Esophagus squamous epithelium (tissue), 5 donors: ENCODE results near the gene PDLIM5. TPM values are rescaled to one million over a fixed set of nuclear protein-coding genes. Genes with fewer than 3 reads are reported as not detected.
"Not testable (repeated sequence)": the region's sequence is repeated elsewhere in the genome, so short reads cannot be mapped to it uniquely, and the experiment has no call there.

Experiments
- DNase-seq: peaks from one replicate; lab custom pipeline; 2025; lab: John Stamatoyannopoulos, UW
- H3K27ac ChIP-seq, 4 donors: fragments of 200-600 bp; sonication (generic); one replicate each; pipeline ENCODE4 v1.5.1; 2016 to 2019; ENCODE audit warnings: mild to moderate bottlenecking in 1 of 4
- H3K27me3 ChIP-seq, 4 donors: fragments of 200-600 bp; sonication (generic); 1 replicate in 3 of 4; 2 replicates in 1 of 4; pipeline versions ENCODE4 v1.5.1 to v1.6.0; 2017 to 2021; ENCODE audit warnings: antibody characterized with exemption in 1 of 4
- H3K36me3 ChIP-seq, 3 donors: fragments of 200-600 bp; sonication (generic); one replicate each; pipeline ENCODE4 v1.5.1; 2016 to 2019
- H3K4me1 ChIP-seq, 3 donors: fragments of 200-600 bp; sonication (generic); one replicate each; pipeline ENCODE4 v1.5.1; 2017 to 2019
- H3K4me3 ChIP-seq, 4 donors: fragments of 200-600 bp; sonication (generic); 1 replicate in 3 of 4; 2 replicates in 1 of 4; pipeline ENCODE4 v1.5.1; 2016 to 2019; ENCODE audit warnings: mild to moderate bottlenecking in 2 of 4, moderate library complexity in 1 of 4
- H3K9me3 ChIP-seq, 3 donors: fragments of 200-600 bp; sonication (generic); one replicate each; pipeline ENCODE4 v1.5.1; 2016 to 2019
- CTCF ChIP-seq, 6 experiments: fragments of 450-650 bp in 4 of 6; fragments of 200-600 bp in 2 of 6; sonication (generic) in 2 of 6; IDR thresholded peaks; one replicate each; pipeline ENCODE4 v1.5.1; 2016 to 2019; ENCODE audit warnings: antibody characterized with exemption in 6 of 6, mild to moderate bottlenecking in 4 of 6, moderate library complexity in 4 of 6
- POLR2A ChIP-seq, 4 donors: fragments of 450-650 bp; IDR thresholded peaks; one replicate each; pipeline ENCODE4 v1.6.1; 2017; ENCODE audit warnings: antibody characterized with exemption in 4 of 4, mild to moderate bottlenecking in 4 of 4, moderate library complexity in 3 of 4
- WGBS, 2 donors: methylation state at CpG; one replicate each; pipeline ENCODE4 v1.1.5; 2018; 5-methylcytosine and 5-hydroxymethylcytosine counted together
- intact Hi-C: fragments of 100-400 bp; cut with DNase I; formaldehyde crosslinking; loops from one replicate; pipeline ENCODE4 v1.15.0; 2022
- total RNA-seq, 4 donors: library from RNA; depleted of rRNA; stranded (reverse); fragments of >200 nt; gene quantifications; one replicate each; pipeline ENCODE4 v1.1.0, GENCODE V29; 2016
- donor health status: DM: yes; HTN: yes; CAD: no.

Gene PDLIM5
- total RNA-seq = 100 to 1,000 TPM in 3 of 4 donors, 10 to 100 TPM in 1; 57.0 to 204 (median 157) TPM

GRCh38 chr4:94451695-94452475 is at the start of gene PDLIM5:
TSS of gene PDLIM5 (plus strand) at chr4:94451942. CDS start at chr4:94455289, 3,347 bp downstream.
- TF ChIP-seq POLR2A (IDR thresholded peaks at IDR 0.05) (peak; percentile 57 to 99 (median 81)), CTCF (IDR thresholded peaks at IDR 0.05) (peak in 1 of 6 experiments; percentile 19)
- DNase-seq = peak; percentile 31
- H3K9me3 ChIP-seq = no peaks in the 10 kb centered on the region
- H3K36me3 ChIP-seq = peaks cover 0 to 16% (median 0%) of the 10 kb centered on the region in 3 donors
- H3K27ac ChIP-seq = peak within 1 kb of the TSS; percentile 98 to 99 (median 99)
- intact Hi-C loops = loop anchor here (10.0 kb wide), 1 partner anchor 133 kb away; no protein-coding TSS in a partner anchor
- H3K27me3 ChIP-seq = no peaks in the 10 kb centered on the region
- H3K4me1 ChIP-seq = peaks cover 0 to 60% (median 23%) of the 10 kb centered on the region in 3 donors
- WGBS, 2 donors = 0% methylated on average over 3 to 9 of the region's 88 CpGs
- H3K4me3 ChIP-seq = peak within 1 kb of the TSS; percentile 78 to 99 (median 92)

GRCh38 chr4:94402439-94402838 is 49.3 kb upstream of the PDLIM5 start:
- H3K27me3 ChIP-seq, H3K9me3 ChIP-seq, H3K36me3 ChIP-seq, DNase-seq, intact Hi-C loops, H3K4me3 ChIP-seq, H3K27ac ChIP-seq, H3K4me1 ChIP-seq: not testable (repeated sequence)
- 90 to 95% methylated on average over 4 of the region's 4 CpGs for WGBS, 2 donors

- Histone ChIP-seq H3K4me1 (peaks cover 0 to 3% (median 0%) of the 10 kb centered on the region in 3 donors), H3K27me3 (no peaks in the 10 kb centered on the region), H3K4me3 (no peak overlapping the region), H3K27ac (no peak overlapping the region), H3K9me3 (no peaks in the 10 kb centered on the region), H3K36me3 (no peaks in the 10 kb centered on the region)
- DNase-seq = no peak
- TF ChIP-seq POLR2A (IDR thresholded peaks at IDR 0.05) = no peak
- TF ChIP-seq CTCF (IDR thresholded peaks at IDR 0.05) = no peak
- intact Hi-C loops = no loop called here
Measured at GRCh38 chr4:94403751-94404150, 48.0 kb upstream of the PDLIM5 start.

- 30 to 31% methylated on average over 10 of the region's 10 CpGs for WGBS, 2 donors
- H3K4me3 ChIP-seq = no peak overlapping the region
- H3K27ac ChIP-seq = no peak overlapping the region
- H3K36me3 ChIP-seq = no peaks in the 10 kb centered on the region
- DNase-seq = no peak
- no peaks in the 10 kb centered on the region for H3K9me3 ChIP-seq
- H3K27me3 ChIP-seq = no peaks in the 10 kb centered on the region
- peaks cover 0 to 27% (median under 1%) of the 10 kb centered on the region in 3 donors for H3K4me1 ChIP-seq
- TF ChIP-seq CTCF (IDR thresholded peaks at IDR 0.05) (peak; percentile 42 to 85 (median 74)), POLR2A (IDR thresholded peaks at IDR 0.05) (no peak)
- intact Hi-C loops = loop anchor here (5.0 kb wide), 1 partner anchor 185 kb away; no protein-coding TSS in a partner anchor
Measured at GRCh38 chr4:94406668-94407437, 44.9 kb upstream of the PDLIM5 start.

- H3K27me3 ChIP-seq = no peaks in the 10 kb centered on the region
- 72 to 90% methylated on average over 2 of the region's 2 CpGs for WGBS, 2 donors
- no peak overlapping the region for H3K27ac ChIP-seq
Measured at GRCh38 chr4:94407846-94408245, 43.9 kb upstream of the PDLIM5 start.

More at GRCh38 chr4:94407846-94408245, 43.9 kb upstream of the PDLIM5 start:
- Histone ChIP-seq H3K36me3 (no peaks in the 10 kb centered on the region), H3K9me3 (no peaks in the 10 kb centered on the region), H3K4me1 (peaks cover 0 to 37% (median 9%) of the 10 kb centered on the region in 3 donors), H3K4me3 (no peak overlapping the region)
- intact Hi-C loops = loop anchor here (5.0 kb wide), 1 partner anchor 184 kb away; no protein-coding TSS in a partner anchor
- DNase-seq = no peak
- no peak for TF ChIP-seq POLR2A (IDR thresholded peaks at IDR 0.05)
